Hippocampal formation (tissue), 2 donors: ENCODE measurements around the gene PACSIN1.

Experiments
- DNase-seq, 2 donors: peaks; one replicate each; lab custom pipeline; 2025; lab: John Stamatoyannopoulos, UW

The PACSIN1 gene, protein sequence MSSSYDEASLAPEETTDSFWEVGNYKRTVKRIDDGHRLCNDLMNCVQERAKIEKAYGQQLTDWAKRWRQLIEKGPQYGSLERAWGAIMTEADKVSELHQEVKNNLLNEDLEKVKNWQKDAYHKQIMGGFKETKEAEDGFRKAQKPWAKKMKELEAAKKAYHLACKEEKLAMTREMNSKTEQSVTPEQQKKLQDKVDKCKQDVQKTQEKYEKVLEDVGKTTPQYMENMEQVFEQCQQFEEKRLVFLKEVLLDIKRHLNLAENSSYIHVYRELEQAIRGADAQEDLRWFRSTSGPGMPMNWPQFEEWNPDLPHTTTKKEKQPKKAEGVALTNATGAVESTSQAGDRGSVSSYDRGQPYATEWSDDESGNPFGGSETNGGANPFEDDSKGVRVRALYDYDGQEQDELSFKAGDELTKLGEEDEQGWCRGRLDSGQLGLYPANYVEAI

DNA sequence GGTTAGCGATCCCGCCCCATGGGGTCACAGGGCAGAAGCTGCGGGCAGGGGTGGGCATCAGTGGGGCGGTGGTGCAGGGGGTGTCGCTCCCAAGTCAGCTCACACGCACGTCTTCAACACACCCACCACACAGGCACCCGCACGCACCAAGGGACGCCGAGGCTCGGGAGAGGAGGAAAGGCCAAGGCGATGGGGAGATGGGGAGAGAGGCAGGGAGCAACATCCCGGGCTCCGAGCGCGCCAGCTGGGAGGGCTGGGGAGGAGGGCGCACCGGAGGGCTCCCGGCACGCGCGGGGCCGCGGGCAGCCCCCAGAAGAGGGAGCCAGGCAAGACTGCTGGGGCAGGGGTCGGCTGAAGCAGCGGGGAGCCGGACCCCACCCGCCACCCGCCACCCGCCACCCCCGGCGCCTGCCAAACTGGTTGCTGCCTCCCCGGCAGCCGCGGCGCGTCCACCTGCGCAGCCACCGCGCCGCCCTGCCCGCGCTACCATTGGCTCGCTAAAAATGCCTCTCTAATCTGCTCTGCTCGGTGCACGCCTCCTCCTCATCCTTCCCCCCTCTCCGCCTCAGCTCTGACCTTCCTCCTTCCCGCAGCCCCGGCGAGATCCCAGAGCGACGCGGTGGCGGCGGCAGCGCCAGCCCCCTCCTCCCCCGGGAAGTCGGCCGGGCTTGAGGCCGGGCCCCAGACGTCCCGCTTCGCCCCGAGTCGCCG is at the start of gene PACSIN1:
Gene PACSIN1, plus strand, starts transcription at position 546 of the 711 bp plus-strand sequence. CDS start 60,230 bp downstream, outside the sequence.
- peak in 1 of 2 donors; percentile 38 for DNase-seq

DNA sequence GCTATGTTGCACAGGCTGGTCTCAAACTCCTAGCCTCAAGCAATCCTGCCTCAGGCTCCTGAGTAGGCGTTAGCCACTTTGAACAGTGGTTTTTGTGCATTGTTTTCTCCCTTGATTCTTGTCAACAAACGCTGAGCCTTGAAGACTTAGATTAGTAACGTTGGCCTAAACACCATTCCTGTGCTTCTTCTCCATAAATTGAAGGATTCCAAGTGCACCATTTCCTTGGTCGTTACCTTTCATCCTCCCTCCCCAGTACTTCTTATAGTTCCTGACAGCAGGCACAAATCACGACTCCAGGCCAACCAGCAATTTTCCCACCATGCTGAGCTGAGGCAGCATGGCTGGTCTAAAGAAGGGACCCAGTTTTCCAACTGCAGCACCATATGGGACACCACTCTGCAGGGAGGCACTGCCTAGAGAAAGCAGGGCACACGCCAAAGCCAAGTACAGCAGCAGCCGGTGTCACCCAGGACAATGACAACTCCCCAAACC is 49.0 kb upstream of the PACSIN1 start:
- no peak for DNase-seq

DNA sequence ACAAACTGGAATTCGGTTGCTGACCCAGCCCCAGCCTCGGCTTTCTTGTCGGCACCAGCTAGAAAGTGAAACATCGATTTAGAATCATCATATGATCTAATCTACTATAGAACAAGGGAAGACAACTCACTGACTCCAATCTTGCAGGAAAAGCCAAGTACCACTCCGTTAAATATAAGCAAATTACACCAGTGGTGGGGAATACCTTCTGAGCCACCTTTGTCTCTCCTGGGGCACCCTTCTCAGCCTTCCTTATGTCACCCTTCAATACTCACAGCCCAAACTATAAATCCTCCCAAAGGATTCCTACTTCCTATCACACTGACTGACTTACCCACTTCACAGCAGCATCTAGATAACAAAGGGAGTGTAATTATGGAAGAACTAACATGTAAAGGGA is 47.5 kb upstream of the PACSIN1 start:
- DNase-seq = no peak

DNA sequence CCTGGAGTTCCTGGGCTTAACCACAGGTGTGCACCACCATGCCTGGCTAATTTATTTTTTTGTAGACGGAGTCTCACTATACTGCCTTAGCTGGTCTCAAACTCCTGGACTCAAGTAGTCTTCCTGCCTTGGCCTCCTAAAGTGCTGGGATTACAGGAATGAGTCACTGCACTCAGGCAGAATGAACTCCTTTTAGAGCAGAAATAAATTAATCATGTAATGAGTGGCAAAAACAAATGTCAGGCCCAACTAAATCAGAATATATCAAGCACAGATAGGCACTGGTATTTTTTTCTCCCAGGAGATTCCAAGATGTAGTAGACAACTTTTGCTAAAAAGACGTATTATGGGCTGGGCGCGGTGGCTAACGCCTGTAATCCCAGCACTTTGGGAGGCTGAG is 42.6 kb upstream of the PACSIN1 start:
- DNase-seq = no peak

DNA sequence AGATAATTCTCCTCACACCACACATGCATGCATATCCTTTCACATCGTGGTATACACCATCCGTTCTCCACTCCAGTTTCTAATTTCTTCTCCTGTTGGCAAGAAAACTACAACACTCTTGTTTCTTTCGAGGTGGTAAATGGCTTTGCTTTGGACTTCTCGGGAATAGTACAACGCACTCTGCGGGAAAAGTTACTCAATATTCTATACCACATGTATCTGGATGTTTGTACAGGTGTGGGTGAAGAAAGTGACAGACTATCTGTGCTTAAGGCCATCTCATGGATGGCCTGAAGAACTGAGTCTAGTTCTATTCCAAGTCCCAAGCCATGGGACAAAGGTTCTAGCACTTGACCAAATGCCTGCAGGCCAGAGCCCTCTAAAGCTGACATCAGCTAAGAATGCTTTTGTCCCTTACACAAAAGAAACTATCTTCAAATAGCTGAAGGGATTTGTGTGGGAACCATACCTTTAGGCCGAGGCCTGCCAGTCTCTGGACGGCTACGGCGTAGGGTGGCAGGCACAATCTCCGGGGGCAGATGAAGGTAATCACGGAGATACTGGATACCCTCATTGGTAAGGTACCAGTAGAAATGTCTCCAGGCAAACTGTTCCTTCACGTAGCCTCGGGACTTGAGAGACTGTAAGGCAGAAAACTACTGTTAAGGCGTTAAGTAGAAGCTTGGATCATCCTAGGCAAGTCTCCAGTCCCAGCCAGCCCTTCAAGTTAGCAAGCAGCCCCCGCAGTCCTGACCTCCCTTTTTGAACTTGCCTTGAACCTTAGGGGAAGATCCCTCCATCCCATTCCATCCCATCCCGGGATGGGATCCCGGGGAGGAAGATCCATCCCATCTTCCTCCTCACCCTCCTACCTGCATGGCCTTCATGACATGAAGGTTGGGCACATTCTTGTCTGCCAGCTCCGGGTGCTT is 41.4 kb upstream of the PACSIN1 start:
- DNase-seq = no peak

DNA sequence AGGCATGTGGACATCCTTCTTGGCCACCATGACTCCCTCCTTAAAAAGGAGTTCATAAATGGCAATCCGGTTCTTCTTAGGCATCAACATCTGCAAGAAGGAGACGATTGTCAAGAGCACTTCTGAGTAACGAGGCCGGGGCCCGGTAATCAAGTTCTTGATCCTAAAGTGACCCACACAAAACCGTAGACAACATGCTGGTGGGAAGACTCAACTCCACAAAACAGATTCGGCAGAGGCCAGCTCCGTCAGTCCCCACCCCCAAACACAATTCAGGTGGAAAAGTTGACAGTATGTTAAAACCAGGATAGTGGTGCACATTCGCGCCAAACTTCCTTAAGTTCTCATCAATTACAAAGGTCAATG is 40.8 kb upstream of the PACSIN1 start:
- DNase-seq = no peak

DNA sequence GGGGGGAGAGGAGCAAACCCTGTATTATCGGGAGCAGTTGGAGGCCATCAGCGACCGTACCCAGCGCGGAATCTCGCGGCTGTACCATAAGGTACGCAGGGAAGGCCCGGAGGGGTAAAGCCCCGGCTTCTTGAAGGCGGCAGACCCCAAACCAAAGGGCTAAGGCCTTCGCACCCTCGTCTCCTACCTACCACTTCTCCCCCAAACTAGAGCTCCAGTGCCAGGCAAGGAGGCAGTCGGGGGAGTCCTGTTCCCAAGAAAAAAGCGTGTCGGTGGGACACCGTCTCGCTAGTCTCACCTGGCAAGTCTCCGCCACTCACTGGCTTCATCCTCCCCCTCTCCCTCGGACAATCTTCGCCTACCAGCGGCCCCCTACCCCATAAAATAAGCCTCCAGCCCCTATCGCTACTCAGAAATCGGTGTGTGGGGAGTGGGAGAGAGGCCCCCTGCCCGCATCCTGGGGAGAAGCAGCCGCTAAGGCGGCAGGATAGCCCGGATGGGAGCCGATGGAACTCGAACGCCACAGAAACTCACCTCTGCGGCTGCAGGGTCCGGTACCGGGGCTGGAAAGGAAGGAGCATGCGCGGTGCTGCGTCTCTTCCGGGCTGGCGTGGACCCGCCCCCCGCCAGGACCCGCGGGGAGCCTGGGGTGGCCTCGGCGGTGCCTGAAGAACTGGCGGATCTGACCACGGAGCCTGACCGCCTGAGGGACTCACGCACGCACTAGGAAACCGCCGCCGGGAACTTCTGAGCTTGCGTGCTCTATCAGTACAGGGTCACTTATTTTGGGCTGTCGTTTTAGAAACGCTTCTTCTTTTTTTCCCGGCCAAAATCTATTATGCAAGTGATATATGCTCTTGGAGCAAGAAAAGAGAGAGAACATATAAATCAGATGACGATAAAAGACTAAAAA is 40.1 kb upstream of the PACSIN1 start, which contains the start of gene RPS10:
Gene RPS10, minus strand, starts transcription at position 572 of the 913 bp plus-strand sequence. CDS start 848 bp downstream, outside the sequence.
- DNase-seq = peak; percentile 88 to 91

DNA sequence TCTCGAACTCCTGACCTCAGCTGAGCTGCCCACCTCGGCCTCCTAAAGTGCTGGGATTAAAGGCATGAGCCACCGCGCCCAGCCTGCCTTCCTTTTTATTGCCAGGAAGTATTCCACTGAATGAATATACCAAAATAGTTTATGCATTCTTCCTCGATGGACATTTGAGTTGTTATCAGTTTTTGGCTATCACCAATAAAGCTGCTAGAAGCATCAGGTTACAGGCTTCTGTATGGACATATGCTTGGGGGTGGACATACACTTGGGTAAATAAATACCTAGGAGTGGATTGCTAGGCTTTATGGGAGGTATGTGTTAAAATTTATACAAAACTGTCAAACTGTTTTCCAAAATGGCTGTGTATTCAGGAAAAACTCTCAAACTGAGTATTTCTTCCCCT is 30.0 kb upstream of the PACSIN1 start:
- DNase-seq = no peak

DNA sequence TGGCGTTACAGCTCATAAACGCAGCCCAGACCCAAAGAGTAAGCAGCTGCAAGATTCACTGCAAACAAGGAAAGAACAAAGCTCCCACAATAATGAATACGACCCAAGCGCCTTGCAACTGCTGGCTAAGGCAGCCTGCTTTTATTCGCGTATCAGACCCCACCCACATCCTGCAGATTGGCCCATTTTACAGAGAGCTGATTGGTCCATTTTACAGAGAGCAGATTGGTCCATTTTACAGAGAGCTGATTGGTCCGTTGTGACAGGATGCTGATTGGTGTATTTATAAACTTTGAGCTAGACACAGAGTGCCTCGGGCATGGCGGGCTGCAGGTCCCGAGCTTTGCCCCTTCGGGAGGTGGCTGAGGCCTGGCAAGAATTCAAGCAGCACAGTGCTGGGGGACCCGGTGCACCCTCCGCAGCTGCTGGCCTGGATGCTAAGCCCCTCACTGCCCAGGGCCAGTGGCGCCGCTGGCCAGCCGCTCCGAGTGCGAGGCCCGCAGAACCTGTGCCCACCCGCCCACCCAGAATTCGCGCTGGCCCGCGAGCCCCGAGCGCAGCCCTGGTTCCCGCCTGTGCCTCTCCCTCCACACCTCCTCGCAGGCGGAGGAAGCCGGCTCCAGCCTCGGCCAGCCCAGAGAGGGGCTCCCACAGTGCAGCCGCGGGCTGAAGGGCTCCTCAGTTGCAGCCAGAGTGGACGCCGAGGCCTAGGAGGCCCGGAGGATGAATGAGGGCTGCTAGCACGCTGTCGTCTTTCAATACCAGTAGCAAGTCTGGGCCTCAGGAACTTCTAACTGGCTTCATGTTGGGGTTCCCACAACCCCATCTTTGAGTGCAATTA is 28.9 kb upstream of the PACSIN1 start:
- DNase-seq = no peak

DNA sequence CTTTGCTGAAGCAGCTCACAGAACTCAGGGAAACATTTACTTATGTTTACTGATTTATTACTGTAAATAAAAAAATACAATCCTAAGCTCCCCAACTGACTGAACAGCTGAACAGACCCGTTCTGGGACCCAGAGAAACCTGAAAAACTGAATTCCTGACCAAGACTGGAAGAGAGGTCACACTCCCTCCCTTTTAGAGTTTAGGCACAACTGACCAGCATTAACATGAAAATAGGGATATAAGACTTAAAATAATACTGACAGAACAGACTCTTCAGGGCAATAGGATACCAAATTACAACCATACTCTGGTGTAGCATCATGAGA is 28.3 kb upstream of the PACSIN1 start:
- no peak for DNase-seq

DNA sequence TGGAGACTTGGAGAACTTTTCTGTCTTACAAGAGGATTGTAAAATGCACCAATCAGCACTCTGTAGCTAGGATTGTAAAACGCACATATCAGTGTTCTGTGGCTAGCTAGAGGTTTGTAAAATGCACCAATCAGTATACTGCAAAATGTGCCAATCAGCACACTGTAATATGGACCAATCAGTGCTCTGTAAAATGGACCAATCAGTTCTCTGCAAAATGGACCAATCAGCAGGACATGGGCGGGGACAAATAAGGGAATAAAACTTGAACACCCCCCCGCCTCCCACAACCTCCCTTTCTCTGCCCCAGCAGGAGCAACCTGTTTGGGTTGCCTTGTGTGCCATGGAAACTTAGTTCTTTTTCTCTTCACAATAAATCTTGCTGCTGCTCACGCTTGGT is 27.2 kb upstream of the PACSIN1 start:
- no peak for DNase-seq

DNA sequence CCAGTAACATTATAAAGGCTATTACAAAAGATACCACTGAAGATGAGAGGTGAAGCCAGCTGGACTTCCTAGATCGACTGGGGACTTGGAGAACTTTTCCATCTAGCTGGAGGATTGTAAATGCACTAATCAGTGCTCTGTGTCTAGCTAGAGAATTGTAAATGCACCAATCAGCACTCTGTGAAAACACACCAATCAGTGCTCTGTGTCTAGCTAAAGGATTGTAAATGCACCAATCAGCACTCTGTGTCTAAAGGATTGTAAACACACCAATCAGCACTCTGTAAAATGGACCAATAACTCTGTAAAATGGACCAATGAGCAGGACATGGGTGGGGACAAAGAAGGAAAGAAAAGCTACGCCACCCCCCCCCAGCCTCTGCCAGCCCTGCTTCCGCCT is 26.4 kb upstream of the PACSIN1 start:
- no peak for DNase-seq

DNA sequence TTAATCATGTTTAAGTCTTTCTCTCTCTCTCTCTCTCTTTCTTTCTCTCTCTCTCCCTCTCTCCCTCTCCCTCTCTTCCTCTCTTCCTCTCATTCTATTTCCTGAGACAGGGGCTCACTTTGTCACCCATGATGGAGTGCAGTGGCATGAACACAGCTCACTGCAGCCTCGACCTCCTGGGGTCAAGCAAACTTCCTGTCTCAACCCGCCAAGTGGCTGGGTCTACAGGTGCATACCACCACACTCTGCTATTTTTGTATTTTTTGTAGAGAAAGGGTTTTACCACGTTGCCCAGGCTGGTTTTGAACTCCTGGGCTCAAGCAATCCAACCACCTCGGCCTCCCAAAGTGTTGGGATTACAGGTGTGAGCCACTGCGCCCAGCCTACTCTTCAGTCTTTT is 24.4 kb upstream of the PACSIN1 start:
- no peak for DNase-seq

DNA sequence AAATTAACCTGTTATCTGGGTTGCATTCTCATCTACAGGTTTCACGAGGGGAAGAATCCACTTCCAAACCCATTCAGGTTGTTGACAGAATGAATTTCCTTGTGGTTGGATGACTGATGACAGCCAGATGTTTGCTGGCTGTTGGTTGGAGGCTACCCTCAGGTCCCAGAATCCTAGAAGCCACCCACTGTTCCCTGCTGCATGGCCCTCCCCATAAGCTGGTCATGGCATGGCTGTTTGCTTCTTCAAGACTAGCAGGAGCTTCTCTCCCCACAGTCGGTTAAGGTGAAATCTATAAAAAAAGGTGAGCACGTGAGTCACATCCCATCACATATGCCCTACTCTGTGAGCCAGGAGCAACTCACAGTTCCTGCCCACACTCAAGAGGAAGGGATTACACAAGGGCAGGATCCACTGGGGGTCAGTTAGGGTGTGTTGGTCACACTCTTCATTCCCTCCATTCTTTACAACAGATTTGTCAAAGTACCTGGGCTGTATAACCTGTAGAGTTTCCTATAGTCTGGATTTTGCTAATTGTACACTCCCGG is 20.5 kb upstream of the PACSIN1 start:
- no peak for DNase-seq

DNA sequence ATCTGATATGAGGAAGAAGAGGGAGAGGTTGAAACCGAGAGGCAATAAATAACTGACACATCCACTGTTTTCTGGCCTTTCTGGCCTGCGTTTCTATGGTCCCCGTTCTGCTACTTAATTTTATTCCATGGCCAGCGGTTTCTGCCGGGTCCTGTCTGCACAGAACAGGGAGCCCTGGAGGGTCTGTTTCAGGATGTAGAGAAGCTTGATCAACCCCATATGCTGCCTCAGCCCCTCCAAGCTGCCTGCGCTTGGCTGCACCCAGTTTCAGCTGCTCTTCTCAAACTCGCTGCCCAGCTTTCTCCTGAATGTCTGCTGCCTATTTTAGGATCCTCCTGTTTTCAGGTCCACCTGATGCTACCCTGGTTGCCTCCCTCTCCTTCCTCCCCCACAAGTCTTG is 18.5 kb upstream of the PACSIN1 start:
- DNase-seq = no peak

DNA sequence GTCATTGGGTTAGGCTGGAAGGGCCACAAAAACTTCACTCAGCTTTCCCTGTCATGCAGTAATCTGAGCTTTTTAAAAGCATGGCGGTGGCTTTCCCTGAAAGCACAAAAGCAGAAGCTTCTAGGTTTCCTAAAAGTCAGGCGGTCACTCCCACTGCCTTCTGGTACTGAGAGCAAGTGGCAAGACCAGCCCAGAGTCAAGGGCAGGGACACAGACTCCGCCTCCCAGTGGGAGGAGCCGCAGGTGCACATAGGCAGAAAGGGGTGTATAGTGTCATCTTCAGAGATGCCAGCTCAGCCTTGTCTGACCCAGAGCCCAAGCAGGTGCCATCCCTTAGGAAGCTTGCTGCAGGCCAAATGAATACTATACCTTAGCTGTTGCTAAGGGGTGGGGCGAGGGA is 18.0 kb upstream of the PACSIN1 start:
- DNase-seq = no peak

DNA sequence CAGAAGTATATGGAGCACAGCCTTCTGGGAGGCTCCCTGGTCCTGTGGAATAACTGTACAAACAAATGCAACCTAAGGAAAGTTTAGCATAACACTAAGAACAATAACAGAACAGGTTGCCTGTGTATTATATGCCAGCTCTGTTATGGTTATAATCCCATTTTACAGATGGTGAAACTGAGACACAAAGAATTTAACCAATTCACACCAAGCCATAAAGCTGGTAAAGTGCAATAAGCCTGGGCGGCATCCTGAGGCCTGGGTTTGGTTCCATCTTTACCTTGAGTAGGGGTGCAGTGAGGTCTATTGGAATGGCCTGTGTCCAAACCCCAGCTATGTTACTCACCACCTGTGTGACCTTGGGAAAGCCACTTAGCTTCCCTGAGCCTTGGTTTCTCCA is 14.7 kb upstream of the PACSIN1 start:
- DNase-seq = no peak

DNA sequence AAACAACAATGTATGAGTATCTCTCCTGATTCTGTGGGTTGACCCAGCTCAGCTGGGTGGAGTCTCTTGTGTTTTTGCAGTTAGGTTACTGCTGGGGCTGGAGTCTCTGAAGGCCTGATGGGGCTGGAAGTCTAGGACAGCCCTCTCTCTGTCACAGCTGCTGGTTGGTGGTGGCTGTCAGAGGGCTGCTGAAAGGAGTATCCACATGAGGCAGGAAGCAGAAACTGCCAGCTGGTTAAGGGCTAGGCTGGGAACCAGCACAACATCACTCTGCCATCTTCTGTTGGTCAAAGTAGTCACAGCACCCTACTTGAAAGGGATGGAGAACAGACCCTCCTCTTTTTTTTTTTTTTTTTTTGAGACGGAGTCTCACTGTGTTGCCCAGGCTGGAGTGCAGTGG is 10.0 kb upstream of the PACSIN1 start:
- no peak for DNase-seq

DNA sequence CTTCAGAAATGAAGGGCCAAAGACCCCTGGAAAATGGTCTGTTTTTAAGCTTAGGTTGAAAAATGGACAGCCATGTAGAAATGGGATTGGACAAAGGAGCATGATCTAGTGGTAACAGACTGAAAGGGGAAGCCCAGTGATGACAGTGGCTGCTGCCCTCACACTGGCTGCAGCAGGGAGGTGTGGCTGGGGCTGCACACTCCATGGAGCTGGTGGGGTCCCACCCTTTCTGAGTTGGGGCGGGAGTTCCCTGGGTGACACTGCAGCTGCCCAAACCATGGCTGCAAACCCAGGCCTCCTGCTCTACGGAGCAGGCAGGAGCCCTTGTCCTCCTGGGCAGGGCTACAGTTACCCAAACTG is 8.5 kb upstream of the PACSIN1 start:
- no peak for DNase-seq
